K562 (cell line): Measurements from ENCODE around the gene ABCE1. TPM values are rescaled to one million over a fixed set of nuclear protein-coding genes. Genes with fewer than 3 reads are reported as not detected.
A peak's percentile ranks its signal among the peaks of the same experiment; 100 is the strongest.

ENCODE experiments used
- ATAC-seq: fragments of 200-7000 bp; cut with Tn5 transposase; 3 replicates; pipeline ENCODE4 v1.9.1; 2020; ENCODE audit warnings: moderate library complexity
- BruUV-seq: library from RNA; stranded (reverse); fragments of 400-500 nt; replicated peaks from 2 replicates; lab custom pipeline; 2021; lab: Mats Ljungman, UMichigan
- CTCF ChIA-PET: fragments of 300-600 bp; formaldehyde crosslinking; extraction: SDS; loops from one replicate; lab custom pipeline; 2021; ENCODE audit warnings: low intra/inter-chr PET ratio; lab: Yijun Ruan, JAX
- POLR2A ChIA-PET: fragments of 300-600, 350-650 bp; sonication (Branson Sonifier 250); formaldehyde crosslinking; extraction: SDS; loops from one replicate; lab custom pipeline; 2021; ENCODE audit warnings: antibody characterized with exemption, inconsistent platforms; lab: Yijun Ruan, JAX
- DNase-seq, 4 experiments: peaks; one replicate each; pipeline versions ENCODE4 v3.0.0 to v3.0.0-alpha.2; 2011 to 2018; ENCODE audit warnings: low spot score in 3 of 4, mixed read lengths in 3 of 4; ENCODE audit errors: extremely low read depth in 1 of 4
- FAIRE-seq: peaks from 2 replicates; lab custom pipeline; 2011; peaks lifted over from hg19 to GRCh38; lab: Jason Lieb, UNC
- H2AFZ ChIP-seq: 2 replicates; pipeline ENCODE4 v1.6.0; 2011; ENCODE audit warnings: low read depth, low read length, control low read depth, inconsistent platforms
- H3K27ac ChIP-seq: fragments of 200-600 bp; 3 replicates; pipeline ENCODE4 v1.8.0; 2011; ENCODE audit warnings: low read depth, mild to moderate bottlenecking, control low read depth, inconsistent platforms, low read length, moderate library complexity, mixed read lengths; ENCODE audit errors: extremely low read depth
- H3K27me3 ChIP-seq, 2 experiments: fragments of 300-600 bp in 1 of 2; 2 replicates in 1 of 2; 3 replicates in 1 of 2; pipeline versions ENCODE4 v1.6.0 to v1.8.0; 2011; ENCODE audit warnings: inconsistent platforms in 2 of 2, low read length in 2 of 2, mild to moderate bottlenecking in 1 of 2, mixed read lengths in 1 of 2, moderate library complexity in 1 of 2; ENCODE audit not compliant: control insufficient read depth in 2 of 2, insufficient read depth in 2 of 2
- H3K36me3 ChIP-seq: fragments of 300-600 bp; 3 replicates; pipeline ENCODE4 v1.8.0; 2011; ENCODE audit warnings: mild to moderate bottlenecking, low read length, inconsistent platforms; ENCODE audit not compliant: control insufficient read depth, insufficient read depth
- H3K4me1 ChIP-seq, 2 experiments: fragments of 200-600 bp in 1 of 2; replicated peaks in 1 of 2; 2 replicates in 1 of 2; 3 replicates in 1 of 2; pipeline versions ENCODE4 v1.5.1 to v1.8.0; 2011; ENCODE audit warnings: inconsistent platforms in 2 of 2, low read length in 2 of 2, mild to moderate bottlenecking in 1 of 2, mixed read lengths in 1 of 2, moderate library complexity in 1 of 2; ENCODE audit not compliant: control insufficient read depth in 2 of 2, insufficient read depth in 2 of 2
- H3K4me2 ChIP-seq: 2 replicates; pipeline ENCODE4 v1.6.1; 2011; ENCODE audit warnings: low read length, control low read depth, inconsistent platforms, mixed read lengths; ENCODE audit not compliant: insufficient read depth
- H3K4me3 ChIP-seq: fragments of 200-600 bp; sonication (generic), shearing (Covaris generic); 2 replicates; pipeline ENCODE4 v1.5.1; 2016; ENCODE audit warnings: control low read depth, inconsistent platforms
- H3K79me2 ChIP-seq: fragments of 200-600 bp; 3 replicates; pipeline ENCODE4 v1.8.0; 2011; ENCODE audit warnings: low read length, inconsistent platforms; ENCODE audit not compliant: control insufficient read depth, insufficient read depth
- H3K9ac ChIP-seq, 2 experiments: 2 replicates each; pipeline versions ENCODE4 v1.6.0 to v1.6.1; 2011; ENCODE audit warnings: low read depth in 2 of 2, low read length in 2 of 2, control low read depth in 1 of 2, inconsistent platforms in 1 of 2, mild to moderate bottlenecking in 1 of 2, mixed read lengths in 1 of 2; ENCODE audit not compliant: insufficient read depth in 1 of 2
- H3K9me1 ChIP-seq: one replicate; pipeline ENCODE4 v1.6.0; 2011; ENCODE audit warnings: inconsistent platforms, mild to moderate bottlenecking, low read length, moderate library complexity; ENCODE audit not compliant: control insufficient read depth, insufficient read depth
- H3K9me3 ChIP-seq: replicated peaks from 2 replicates; pipeline ENCODE4 v1.5.1; 2011; ENCODE audit warnings: low read depth, low read length, inconsistent platforms; ENCODE audit not compliant: control insufficient read depth, insufficient read depth
- H4K20me1 ChIP-seq: replicated peaks from 2 replicates; pipeline ENCODE4 v1.6.1; 2011; ENCODE audit warnings: low read length, inconsistent platforms, mixed read lengths; ENCODE audit not compliant: control insufficient read depth, insufficient read depth
- ARID3A ChIP-seq: IDR thresholded peaks from 2 replicates; pipeline ENCODE4 v1.6.1; 2012; ENCODE audit warnings: low read depth, low read length, improper control_type of control experiment, borderline replicate concordance
- CEBPB ChIP-seq: fragments of 450-650 bp; IDR thresholded peaks from 2 replicates; pipeline ENCODE4 v1.6.1; 2016; ENCODE audit warnings: missing genetic modification characterization, missing compliant biosample characterization
- GABPB2 ChIP-seq: fragments of 250-450 bp; sonication (Bioruptor Pico); conservative IDR thresholded peaks from 2 replicates; pipeline ENCODE4 v1.5.1; 2021; ENCODE audit warnings: mild to moderate bottlenecking
- PML ChIP-seq: IDR thresholded peaks from 2 replicates; pipeline ENCODE4 v1.6.1; 2012; ENCODE audit warnings: low read length, inconsistent platforms
- POLR3G ChIP-seq: IDR thresholded peaks from 2 replicates; pipeline ENCODE4 v1.6.1; 2011; ENCODE audit not compliant: insufficient read length, insufficient replicate concordance; ENCODE audit errors: extremely low read depth
- SNAPC5 ChIP-seq: fragments of 250-450 bp; sonication (Bioruptor Pico); IDR thresholded peaks from 2 replicates; pipeline ENCODE4 v1.8.0; 2021; ENCODE audit warnings: moderate library complexity, mild to moderate bottlenecking, inconsistent platforms
- STAT5B ChIP-seq: fragments of 250-450 bp; sonication (Bioruptor Pico); IDR thresholded peaks from 2 replicates; pipeline ENCODE4 v1.8.0; 2021; ENCODE audit warnings: mild to moderate bottlenecking, inconsistent platforms
- TSHZ1 ChIP-seq: fragments of 250-450 bp; sonication (Bioruptor Pico); IDR thresholded peaks from 2 replicates; pipeline ENCODE4 v1.4.0; 2020; ENCODE audit warnings: mild to moderate bottlenecking, moderate library complexity
- ZBTB11 ChIP-seq, 3 experiments: fragments of 200-800 bp in 1 of 3; fragments of 250-450 bp in 1 of 3; fragments of 450-650 bp in 1 of 3; sonication (Bioruptor Pico) in 1 of 3; sonication (Bioruptor generic) in 1 of 3; formaldehyde crosslinking in 1 of 3; IDR thresholded peaks; 2 replicates each; pipeline versions ENCODE4 v1.6.1 to v1.8.0; 2016 to 2022; ENCODE audit warnings: mild to moderate bottlenecking in 2 of 3, missing genetic modification characterization in 2 of 3, missing compliant biosample characterization in 1 of 3, moderate library complexity in 1 of 3
- ZNF133 ChIP-seq: fragments of 250-450 bp; sonication (Bioruptor Pico); IDR thresholded peaks from 2 replicates; pipeline ENCODE4 v1.4.0; 2020; ENCODE audit warnings: mild to moderate bottlenecking
- ZNF75A ChIP-seq: fragments of 450-650 bp; formaldehyde crosslinking; IDR thresholded peaks from 2 replicates; pipeline ENCODE4 v1.4.0; 2020; ENCODE audit warnings: mild to moderate bottlenecking
- ZNF766 ChIP-seq: fragments of 200-800 bp; sonication (Bioruptor generic); conservative IDR thresholded peaks from 2 replicates; pipeline ENCODE4 v1.6.1; 2016; ENCODE audit warnings: missing genetic modification characterization, missing compliant biosample characterization
- WGBS: fragments of 100-300 bp; shearing (Covaris generic); methylation state at CpG from one replicate; pipeline ENCODE4 v1.1.6; 2016; ENCODE audit warnings: low coverage, mixed read lengths; ENCODE audit not compliant: insufficient coverage; ENCODE audit errors: missing lambda C conversion rate; 5-methylcytosine and 5-hydroxymethylcytosine counted together
- in situ Hi-C: fragments of 300-500 bp; cut with MboI; formaldehyde crosslinking; loops from 4 replicates; pipeline ENCODE4 v1.15.0; 2018; ENCODE audit warnings: inconsistent platforms, mixed read lengths
- intact Hi-C: fragments of 100-400 bp; cut with micrococcal nuclease; formaldehyde crosslinking; loops from 2 replicates; pipeline ENCODE4 v1.14.2; 2022
- polyA plus RNA-seq, 8 experiments: library from polyadenylated mRNA; depleted of rRNA in 4 of 8; stranded (reverse) in 5 of 8; unstranded in 3 of 8; fragments of >200 nt; fragmentation: Nextera tagmentation in 2 of 8; fragmentation: Illumina TruSeq in 1 of 8; extraction: Ambion mirVana in 2 of 8; extraction: Trizol in 1 of 8; gene quantifications; 2 replicates each; pipeline versions ENCODE4 v1.2.1 to v1.2.3, GENCODE V29; 2011 to 2014; ENCODE audit warnings: inconsistent platforms in 1 of 8, missing spikeins in 1 of 8
- total RNA-seq, 7 experiments: library from RNA; depleted of rRNA in 6 of 7; stranded (reverse); fragments of >200 nt in 6 of 7; fragmentation: Illumina TruSeq in 2 of 7; extraction: Trizol in 2 of 7; gene quantifications; 2 replicates each; pipeline versions ENCODE4 v1.2.1 to v1.2.3, GENCODE V29; 2011 to 2021; ENCODE audit warnings: low replicate concordance in 1 of 7
- TF ChIP-seq, protein P1 (sequence below): sonication (generic); formaldehyde crosslinking; IDR thresholded peaks from 2 replicates; pipeline ENCODE4 v1.8.0; 2022; ENCODE audit warnings: mild to moderate bottlenecking, missing genetic modification reagents

The ABCE1 gene
- total and polyA plus RNA-seq, 9 of the 15 experiments (the other 6 are each of a cell fraction or from before 2014, with no cell fraction given): 134 to 256 (median 169) TPM

DNA sequence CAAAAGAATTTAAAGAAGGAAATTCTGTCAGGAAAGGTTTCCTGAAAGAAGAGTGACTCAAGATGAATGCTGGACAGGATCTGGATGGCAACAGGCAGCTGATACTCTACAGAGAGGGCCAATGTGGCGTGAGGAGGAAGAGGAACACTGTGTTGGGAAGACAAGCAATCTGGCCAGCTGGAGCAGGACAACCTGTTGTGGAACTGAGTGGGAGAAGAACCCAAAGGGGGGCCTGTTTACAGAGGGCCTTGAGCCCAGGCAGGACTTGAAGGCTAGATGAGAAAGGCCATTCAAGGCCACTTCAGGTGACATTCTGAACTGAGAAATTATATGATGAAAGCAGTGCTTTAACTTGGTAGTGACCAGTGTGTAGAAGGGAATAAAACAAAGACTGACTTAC lies 73.8 kb downstream of the ABCE1 start:
- Histone ChIP-seq H3K9me1 (no peaks in the 10 kb centered on the region), H3K4me3 (no peak overlapping the region), H4K20me1 (no peaks in the 10 kb centered on the region; the same call in 1 of the 2 replicates), H3K9ac (no peak overlapping the region), H2AFZ (no peak overlapping the region), H3K36me3 (peaks cover 78% of the 10 kb centered on the region), H3K9me3 (no peaks in the 10 kb centered on the region), H3K4me1 (peaks cover 0 to 3% of the 10 kb centered on the region in 2 experiments; a peak in 2 of 5 replicates), H3K27me3 (no peaks in the 10 kb centered on the region), H3K79me2 (peaks cover 81% of the 10 kb centered on the region), H3K4me2 (no peak overlapping the region), H3K27ac (no peak overlapping the region)
- no TSS peak for BruUV-seq
- POLR2A ChIA-PET: interaction anchor here (1.4 kb wide), 1 partner anchor 12 kb away, joined by 7 read pairs; no protein-coding TSS in a partner anchor
- FAIRE-seq: peak; percentile 32
- CTCF ChIA-PET: interaction anchor here (0.6 kb wide), 1 partner anchor 444 kb away, joined by 4 read pairs; no protein-coding TSS in a partner anchor
- ATAC-seq: no peak
- WGBS: 100% methylated on average over 1 of the region's 1 CpG
- DNase-seq: no peak
- in situ Hi-C loops: no loop called here
- intact Hi-C loops: no loop called here
- TF ChIP-seq ZNF133 (CRISPR knock-in tag): no peak
- no peak for TF ChIP-seq POLR3G
- no peak for TF ChIP-seq TSHZ1 (CRISPR knock-in tag)
- no peak for TF ChIP-seq SNAPC5
- no peak for TF ChIP-seq GABPB2 (CRISPR knock-in tag)
- TF ChIP-seq, protein P1, sequence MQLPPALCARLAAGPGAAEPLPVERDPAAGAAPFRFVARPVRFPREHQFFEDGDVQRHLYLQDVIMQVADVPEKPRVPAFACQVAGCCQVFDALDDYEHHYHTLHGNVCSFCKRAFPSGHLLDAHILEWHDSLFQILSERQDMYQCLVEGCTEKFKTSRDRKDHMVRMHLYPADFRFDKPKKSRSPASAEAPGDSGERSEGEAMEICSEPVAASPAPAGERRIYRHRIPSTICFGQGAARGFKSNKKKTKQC (CRISPR knock-in tag): no peak
- no peak for TF ChIP-seq ARID3A
- no peak for TF ChIP-seq ZBTB11 (CRISPR knock-in tag; IDR thresholded peaks at IDR 0.05)
- no peak for TF ChIP-seq ZNF75A (CRISPR knock-in tag)
- TF ChIP-seq ZNF766: no peak
- no peak for TF ChIP-seq CEBPB (tag)
- no peak for TF ChIP-seq PML
- TF ChIP-seq STAT5B: no peak
